Measurements from ENCODE around the gene CATSPERB.
A peak's percentile ranks its signal among the peaks of the same experiment; 100 is the strongest.

CATSPERB gene

GRCh38 chr14:91554535-91555332, 177.2 kb downstream of the CATSPERB start:
- H4K91ac ChIP-seq (ENCODE audit: low read length) = no peak overlapping the region
- WGBS = 84% methylated on average over 11 of the region's 11 CpGs
- no peak overlapping the region for H3K4ac ChIP-seq (ENCODE audit: low read depth in 1 of 2, low read length in 2 of 2)
- H3K9me3 ChIP-seq (ENCODE audit: control insufficient read depth, low read length) = peaks cover 5% of the 10 kb centered on the region
- H2BK15ac ChIP-seq (ENCODE audit: low read depth, poor library complexity, severe bottlenecking) = no peak overlapping the region
- no peak overlapping the region for H3K4me2 ChIP-seq (ENCODE audit: low read length, poor library complexity, severe bottlenecking)
- no peak overlapping the region for H2BK12ac ChIP-seq (ENCODE audit: low read length in 2 of 2)
- no peak overlapping the region for H3K27ac ChIP-seq (ENCODE audit: low read length, poor library complexity, severe bottlenecking)
- no peak overlapping the region for H2AFZ ChIP-seq (ENCODE audit: low read depth, low read length)
- no peak overlapping the region for H4K8ac ChIP-seq (ENCODE audit: low read length)
- H3K4me1 ChIP-seq (ENCODE audit: control insufficient read depth, insufficient read depth, low read depth, low read length) = no peaks in the 10 kb centered on the region
- H2AK5ac ChIP-seq (ENCODE audit: low read length, severe bottlenecking) = no peak overlapping the region
- H2BK120ac ChIP-seq (ENCODE audit: low read depth, low read length) = no peak overlapping the region
- H3K18ac ChIP-seq (ENCODE audit: low read depth in 1 of 2, low read length in 2 of 2) = no peak overlapping the region
- no peak overlapping the region for H2BK5ac ChIP-seq (ENCODE audit: low read depth, low read length, poor library complexity, severe bottlenecking)
- DNase-seq = no peak
- no peak overlapping the region for H3K14ac ChIP-seq (ENCODE audit: low read length in 2 of 2)
- H3K4me3 ChIP-seq (ENCODE audit: insufficient read depth in 1 of 2, low read depth in 1 of 2, low read length in 2 of 2) = no peak overlapping the region
- H3K9ac ChIP-seq (ENCODE audit: low read length) = no peak overlapping the region
- no peaks in the 10 kb centered on the region for H3K27me3 ChIP-seq (ENCODE audit: control insufficient read depth in 1 of 2, insufficient read depth in 1 of 2, low read length in 2 of 2)
- H3K36me3 ChIP-seq (ENCODE audit: control insufficient read depth in 1 of 2, insufficient read depth in 2 of 2, low read depth in 1 of 2, low read length in 2 of 2) = no peaks in the 10 kb centered on the region
- no peak overlapping the region for H3K23ac ChIP-seq (ENCODE audit: low read length in 2 of 2)
- no peaks in the 10 kb centered on the region for H3K79me1 ChIP-seq (replicated peaks; ENCODE audit: low read length, poor library complexity, severe bottlenecking)

- H4K91ac ChIP-seq (ENCODE audit: low read length) = no peak overlapping the region
- no peak overlapping the region for H3K9ac ChIP-seq (ENCODE audit: low read length)
- no peak overlapping the region for H4K8ac ChIP-seq (ENCODE audit: low read length)
- H3K27me3 ChIP-seq (ENCODE audit: control insufficient read depth in 1 of 2, insufficient read depth in 1 of 2, low read length in 2 of 2) = no peaks in the 10 kb centered on the region
- DNase-seq = no peak
- H2AK5ac ChIP-seq (ENCODE audit: low read length, severe bottlenecking) = no peak overlapping the region
- no peaks in the 10 kb centered on the region for H3K36me3 ChIP-seq (ENCODE audit: control insufficient read depth in 1 of 2, insufficient read depth in 2 of 2, low read depth in 1 of 2, low read length in 2 of 2)
- H3K4me3 ChIP-seq (ENCODE audit: insufficient read depth in 1 of 2, low read depth in 1 of 2, low read length in 2 of 2) = no peak overlapping the region
- no peak overlapping the region for H3K14ac ChIP-seq (ENCODE audit: low read length in 2 of 2)
- no peak overlapping the region for H3K4ac ChIP-seq (ENCODE audit: low read depth in 1 of 2, low read length in 2 of 2)
- H2BK120ac ChIP-seq (ENCODE audit: low read depth, low read length) = no peak overlapping the region
- no peaks in the 10 kb centered on the region for H3K4me1 ChIP-seq (ENCODE audit: control insufficient read depth, insufficient read depth, low read depth, low read length)
- H3K23ac ChIP-seq (ENCODE audit: low read length in 2 of 2) = no peak overlapping the region
- H2BK5ac ChIP-seq (ENCODE audit: low read depth, low read length, poor library complexity, severe bottlenecking) = no peak overlapping the region
- no peaks in the 10 kb centered on the region for H3K9me3 ChIP-seq (ENCODE audit: control insufficient read depth, low read length)
- H3K18ac ChIP-seq (ENCODE audit: low read depth in 1 of 2, low read length in 2 of 2) = no peak overlapping the region
- 87% methylated on average over 3 of the region's 3 CpGs for WGBS
- no peaks in the 10 kb centered on the region for H3K79me1 ChIP-seq (replicated peaks; ENCODE audit: low read length, poor library complexity, severe bottlenecking)
- H2AFZ ChIP-seq (ENCODE audit: low read depth, low read length) = no peak overlapping the region
- no peak overlapping the region for H3K4me2 ChIP-seq (ENCODE audit: low read length, poor library complexity, severe bottlenecking)
- H2BK15ac ChIP-seq (ENCODE audit: low read depth, poor library complexity, severe bottlenecking) = no peak overlapping the region
- H2BK12ac ChIP-seq (ENCODE audit: low read length in 2 of 2) = no peak overlapping the region
- H3K27ac ChIP-seq (ENCODE audit: low read length, poor library complexity, severe bottlenecking) = no peak overlapping the region
These were observed 183.8 kb downstream of the CATSPERB start for GRCh38 chr14:91548108-91548507.

- WGBS = 90% methylated on average over 4 of the region's 5 CpGs
- H2AK5ac ChIP-seq (ENCODE audit: low read length, severe bottlenecking) = no peak overlapping the region
These were observed 185.8 kb downstream of the CATSPERB start for GRCh38 chr14:91545946-91546716.

GRCh38 chr14:91545204-91545603, 186.7 kb downstream of the CATSPERB start:
- H2BK120ac ChIP-seq (ENCODE audit: low read depth, low read length) = no peak overlapping the region
- H2BK12ac ChIP-seq (ENCODE audit: low read length in 2 of 2) = no peak overlapping the region
- no peak overlapping the region for H3K9ac ChIP-seq (ENCODE audit: low read length)
- H2AK5ac ChIP-seq (ENCODE audit: low read length, severe bottlenecking) = no peak overlapping the region
- no peak overlapping the region for H3K23ac ChIP-seq (ENCODE audit: low read length in 2 of 2)
- H4K8ac ChIP-seq (ENCODE audit: low read length) = no peak overlapping the region
- H3K9me3 ChIP-seq (ENCODE audit: control insufficient read depth, low read length) = peaks cover 2% of the 10 kb centered on the region
- H3K4ac ChIP-seq (ENCODE audit: low read depth in 1 of 2, low read length in 2 of 2) = no peak overlapping the region
- H3K79me1 ChIP-seq (replicated peaks; ENCODE audit: low read length, poor library complexity, severe bottlenecking) = no peaks in the 10 kb centered on the region
- H3K27ac ChIP-seq (ENCODE audit: low read length, poor library complexity, severe bottlenecking) = no peak overlapping the region
- no peak overlapping the region for H3K4me2 ChIP-seq (ENCODE audit: low read length, poor library complexity, severe bottlenecking)
- H2BK15ac ChIP-seq (ENCODE audit: low read depth, poor library complexity, severe bottlenecking) = no peak overlapping the region
- no peaks in the 10 kb centered on the region for H3K36me3 ChIP-seq (ENCODE audit: control insufficient read depth in 1 of 2, insufficient read depth in 2 of 2, low read depth in 1 of 2, low read length in 2 of 2)
- no peak overlapping the region for H3K14ac ChIP-seq (ENCODE audit: low read length in 2 of 2)
- no peak for DNase-seq
- H3K4me1 ChIP-seq (ENCODE audit: control insufficient read depth, insufficient read depth, low read depth, low read length) = no peaks in the 10 kb centered on the region
- no peak overlapping the region for H3K4me3 ChIP-seq (ENCODE audit: insufficient read depth in 1 of 2, low read depth in 1 of 2, low read length in 2 of 2)
- no peak overlapping the region for H2AFZ ChIP-seq (ENCODE audit: low read depth, low read length)
- H2BK5ac ChIP-seq (ENCODE audit: low read depth, low read length, poor library complexity, severe bottlenecking) = no peak overlapping the region
- H3K27me3 ChIP-seq (ENCODE audit: control insufficient read depth in 1 of 2, insufficient read depth in 1 of 2, low read length in 2 of 2) = no peaks in the 10 kb centered on the region
- no peak overlapping the region for H4K91ac ChIP-seq (ENCODE audit: low read length)
- H3K18ac ChIP-seq (ENCODE audit: low read depth in 1 of 2, low read length in 2 of 2) = no peak overlapping the region

More at GRCh38 chr14:91545946-91546716, 185.8 kb downstream of the CATSPERB start:
- Histone ChIP-seq H2BK5ac (ENCODE audit: low read depth, low read length, poor library complexity, severe bottlenecking) (no peak overlapping the region), H3K27me3 (ENCODE audit: control insufficient read depth in 1 of 2, insufficient read depth in 1 of 2, low read length in 2 of 2) (no peaks in the 10 kb centered on the region), H3K79me1 (replicated peaks; ENCODE audit: low read length, poor library complexity, severe bottlenecking) (no peaks in the 10 kb centered on the region), H3K9ac (ENCODE audit: low read length) (no peak overlapping the region), H2AFZ (ENCODE audit: low read depth, low read length) (no peak overlapping the region), H3K4me3 (ENCODE audit: insufficient read depth in 1 of 2, low read depth in 1 of 2, low read length in 2 of 2) (no peak overlapping the region), H3K14ac (ENCODE audit: low read length in 2 of 2) (no peak overlapping the region), H2BK120ac (ENCODE audit: low read depth, low read length) (peak overlapping the region; percentile 49), H3K4me2 (ENCODE audit: low read length, poor library complexity, severe bottlenecking) (no peak overlapping the region), H2BK12ac (ENCODE audit: low read length in 2 of 2) (no peak overlapping the region), H4K91ac (ENCODE audit: low read length) (no peak overlapping the region), H3K23ac (ENCODE audit: low read length in 2 of 2) (no peak overlapping the region), H2BK15ac (ENCODE audit: low read depth, poor library complexity, severe bottlenecking) (no peak overlapping the region), H4K8ac (ENCODE audit: low read length) (no peak overlapping the region), H3K27ac (ENCODE audit: low read length, poor library complexity, severe bottlenecking) (no peak overlapping the region), H3K4me1 (ENCODE audit: control insufficient read depth, insufficient read depth, low read depth, low read length) (no peaks in the 10 kb centered on the region), H3K36me3 (ENCODE audit: control insufficient read depth in 1 of 2, insufficient read depth in 2 of 2, low read depth in 1 of 2, low read length in 2 of 2) (no peaks in the 10 kb centered on the region), H3K18ac (ENCODE audit: low read depth in 1 of 2, low read length in 2 of 2) (no peak overlapping the region), H3K4ac (ENCODE audit: low read depth in 1 of 2, low read length in 2 of 2) (no peak overlapping the region), H3K9me3 (ENCODE audit: control insufficient read depth, low read length) (peaks cover 2% of the 10 kb centered on the region)
- no peak for DNase-seq
